HepG2 (cell line): ENCODE data around the gene RPL39. TPM values are rescaled to one million over a fixed set of nuclear protein-coding genes. Genes with fewer than 3 reads are reported as not detected.

Experiments
- DNMT1 ChIP-seq: sonication (generic); formaldehyde crosslinking; IDR thresholded peaks from 2 replicates; pipeline ENCODE4 v1.5.1; 2020; ENCODE audit warnings: mild to moderate bottlenecking, missing genetic modification reagents
- FOXK2 ChIP-seq: fragments of 450-650 bp; IDR thresholded peaks from 2 replicates; pipeline ENCODE4 v1.6.1; 2016
- POLR2AphosphoS5 ChIP-seq: IDR thresholded peaks from 2 replicates; pipeline ENCODE4 v1.6.1; 2012; ENCODE audit warnings: low read depth, low read length
- ZNF687 ChIP-seq: sonication (generic); formaldehyde crosslinking; IDR thresholded peaks from 2 replicates; pipeline ENCODE4 v1.5.1; 2020; ENCODE audit warnings: mild to moderate bottlenecking, missing genetic modification reagents, moderate library complexity
- ZNF777 ChIP-seq: sonication (generic); formaldehyde crosslinking; IDR thresholded peaks from 2 replicates; pipeline ENCODE4 v1.4.0; 2020; ENCODE audit warnings: missing genetic modification reagents
- polyA plus RNA-seq, 8 experiments: library from polyadenylated mRNA; depleted of rRNA in 3 of 8; stranded (reverse) in 7 of 8; unstranded in 1 of 8; fragments of >200 nt; fragmentation: Illumina TruSeq in 4 of 8; extraction: Trizol in 4 of 8; gene quantifications; 2 replicates each; pipeline versions ENCODE4 v1.2.1 to v1.2.3, GENCODE V29; 2011 to 2016; ENCODE audit warnings: low read depth in 4 of 8, missing spikeins in 1 of 8, mixed read lengths in 1 of 8; ENCODE audit not compliant: insufficient read depth in 1 of 8
- total RNA-seq, 5 experiments: library from RNA; depleted of rRNA; stranded (reverse); fragments of >200 nt; fragmentation: Illumina TruSeq; extraction: Trizol; gene quantifications; 2 replicates each; pipeline ENCODE4 v1.2.3, GENCODE V29; 2016; ENCODE audit warnings: low read depth in 1 of 5
- TF ChIP-seq, protein P1 (sequence below): sonication (generic); formaldehyde crosslinking; IDR thresholded peaks from one replicate; pipeline ENCODE4 v1.5.1; 2020; ENCODE audit warnings: mild to moderate bottlenecking, missing genetic modification reagents; ENCODE audit errors: not compliant biosample characterization
- TF ChIP-seq, protein P2 (sequence below): sonication (generic); formaldehyde crosslinking; IDR thresholded peaks from 2 replicates; pipeline ENCODE4 v1.4.0; 2020; ENCODE audit warnings: mild to moderate bottlenecking, missing genetic modification reagents

Gene RPL39
- total and polyA plus RNA-seq, 2 of the 13 experiments (the other 11 are each of a cell fraction or from before 2014, with no cell fraction given): 2,312 to 3,547 TPM

DNA sequence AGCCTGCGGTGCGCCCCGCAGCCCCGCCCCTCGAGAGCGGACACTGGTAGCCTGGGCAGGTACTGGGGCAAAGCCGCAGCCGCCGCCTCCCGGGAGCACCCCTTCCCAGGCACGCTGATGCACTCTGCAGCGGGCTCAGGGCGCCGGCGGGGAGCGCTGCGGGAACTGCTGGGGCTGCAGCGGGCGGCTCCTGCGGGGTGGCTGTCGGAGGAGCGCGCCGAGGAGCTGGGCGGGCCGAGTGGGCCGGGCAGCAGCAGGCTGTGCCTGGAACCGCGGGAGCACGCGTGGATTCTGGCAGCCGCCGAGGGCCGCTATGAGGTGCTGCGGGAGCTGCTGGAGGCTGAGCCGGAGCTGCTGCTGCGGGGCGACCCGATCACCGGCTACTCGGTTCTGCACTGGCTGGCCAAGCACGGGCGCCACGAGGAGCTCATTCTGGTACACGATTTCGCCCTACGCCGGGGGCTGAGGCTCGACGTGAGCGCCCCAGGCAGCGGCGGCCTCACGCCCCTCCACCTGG lies 32.6 kb downstream of the RPL39 start (continued):
- TF ChIP-seq, protein P1, sequence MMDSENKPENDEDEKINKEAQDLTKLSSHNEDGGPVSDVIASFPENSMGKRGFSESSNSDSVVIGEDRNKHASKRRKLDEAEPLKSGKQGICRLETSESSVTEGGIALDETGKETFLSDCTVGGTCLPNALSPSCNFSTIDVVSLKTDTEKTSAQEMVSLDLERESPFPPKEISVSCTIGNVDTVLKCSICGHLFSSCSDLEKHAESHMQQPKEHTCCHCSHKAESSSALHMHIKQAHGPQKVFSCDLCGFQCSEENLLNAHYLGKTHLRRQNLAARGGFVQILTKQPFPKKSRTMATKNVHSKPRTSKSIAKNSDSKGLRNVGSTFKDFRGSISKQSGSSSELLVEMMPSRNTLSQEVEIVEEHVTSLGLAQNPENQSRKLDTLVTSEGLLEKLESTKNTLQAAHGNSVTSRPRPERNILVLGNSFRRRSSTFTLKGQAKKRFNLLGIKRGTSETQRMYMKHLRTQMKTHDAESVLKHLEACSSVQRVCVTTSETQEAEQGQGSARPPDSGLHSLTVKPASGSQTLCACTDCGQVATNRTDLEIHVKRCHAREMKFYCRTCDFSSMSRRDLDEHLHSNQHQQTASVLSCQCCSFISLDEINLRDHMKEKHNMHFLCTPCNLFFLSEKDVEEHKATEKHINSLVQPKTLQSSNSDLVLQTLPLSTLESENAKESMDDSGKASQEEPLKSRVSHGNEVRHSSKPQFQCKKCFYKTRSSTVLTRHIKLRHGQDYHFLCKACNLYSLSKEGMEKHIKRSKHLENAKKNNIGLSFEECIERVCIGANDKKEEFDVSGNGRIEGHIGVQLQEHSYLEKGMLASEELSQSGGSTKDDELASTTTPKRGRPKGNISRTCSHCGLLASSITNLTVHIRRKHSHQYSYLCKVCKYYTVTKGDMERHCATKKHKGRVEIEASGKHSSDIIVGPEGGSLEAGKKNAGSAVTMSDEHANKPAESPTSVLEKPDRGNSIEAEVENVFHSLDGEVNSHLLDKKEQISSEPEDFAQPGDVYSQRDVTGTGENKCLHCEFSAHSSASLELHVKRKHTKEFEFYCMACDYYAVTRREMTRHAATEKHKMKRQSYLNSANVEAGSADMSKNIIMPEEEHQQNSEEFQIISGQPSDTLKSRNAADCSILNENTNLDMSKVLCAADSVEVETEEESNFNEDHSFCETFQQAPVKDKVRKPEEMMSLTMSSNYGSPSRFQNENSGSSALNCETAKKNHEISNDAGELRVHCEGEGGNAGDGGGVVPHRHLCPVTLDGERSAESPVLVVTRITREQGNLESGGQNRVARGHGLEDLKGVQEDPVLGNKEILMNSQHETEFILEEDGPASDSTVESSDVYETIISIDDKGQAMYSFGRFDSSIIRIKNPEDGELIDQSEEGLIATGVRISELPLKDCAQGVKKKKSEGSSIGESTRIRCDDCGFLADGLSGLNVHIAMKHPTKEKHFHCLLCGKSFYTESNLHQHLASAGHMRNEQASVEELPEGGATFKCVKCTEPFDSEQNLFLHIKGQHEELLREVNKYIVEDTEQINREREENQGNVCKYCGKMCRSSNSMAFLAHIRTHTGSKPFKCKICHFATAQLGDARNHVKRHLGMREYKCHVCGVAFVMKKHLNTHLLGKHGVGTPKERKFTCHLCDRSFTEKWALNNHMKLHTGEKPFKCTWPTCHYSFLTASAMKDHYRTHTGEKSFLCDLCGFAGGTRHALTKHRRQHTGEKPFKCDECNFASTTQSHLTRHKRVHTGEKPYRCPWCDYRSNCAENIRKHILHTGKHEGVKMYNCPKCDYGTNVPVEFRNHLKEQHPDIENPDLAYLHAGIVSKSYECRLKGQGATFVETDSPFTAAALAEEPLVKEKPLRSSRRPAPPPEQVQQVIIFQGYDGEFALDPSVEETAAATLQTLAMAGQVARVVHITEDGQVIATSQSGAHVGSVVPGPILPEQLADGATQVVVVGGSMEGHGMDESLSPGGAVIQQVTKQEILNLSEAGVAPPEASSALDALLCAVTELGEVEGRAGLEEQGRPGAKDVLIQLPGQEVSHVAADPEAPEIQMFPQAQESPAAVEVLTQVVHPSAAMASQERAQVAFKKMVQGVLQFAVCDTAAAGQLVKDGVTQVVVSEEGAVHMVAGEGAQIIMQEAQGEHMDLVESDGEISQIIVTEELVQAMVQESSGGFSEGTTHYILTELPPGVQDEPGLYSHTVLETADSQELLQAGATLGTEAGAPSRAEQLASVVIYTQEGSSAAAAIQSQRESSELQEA (CRISPR knock-in tag): peak; percentile 28
- 0 out of 2 replicates have a peak, but pooled peaks have one; percentile 2 for TF ChIP-seq DNMT1 (CRISPR knock-in tag)
- TF ChIP-seq, protein P2, sequence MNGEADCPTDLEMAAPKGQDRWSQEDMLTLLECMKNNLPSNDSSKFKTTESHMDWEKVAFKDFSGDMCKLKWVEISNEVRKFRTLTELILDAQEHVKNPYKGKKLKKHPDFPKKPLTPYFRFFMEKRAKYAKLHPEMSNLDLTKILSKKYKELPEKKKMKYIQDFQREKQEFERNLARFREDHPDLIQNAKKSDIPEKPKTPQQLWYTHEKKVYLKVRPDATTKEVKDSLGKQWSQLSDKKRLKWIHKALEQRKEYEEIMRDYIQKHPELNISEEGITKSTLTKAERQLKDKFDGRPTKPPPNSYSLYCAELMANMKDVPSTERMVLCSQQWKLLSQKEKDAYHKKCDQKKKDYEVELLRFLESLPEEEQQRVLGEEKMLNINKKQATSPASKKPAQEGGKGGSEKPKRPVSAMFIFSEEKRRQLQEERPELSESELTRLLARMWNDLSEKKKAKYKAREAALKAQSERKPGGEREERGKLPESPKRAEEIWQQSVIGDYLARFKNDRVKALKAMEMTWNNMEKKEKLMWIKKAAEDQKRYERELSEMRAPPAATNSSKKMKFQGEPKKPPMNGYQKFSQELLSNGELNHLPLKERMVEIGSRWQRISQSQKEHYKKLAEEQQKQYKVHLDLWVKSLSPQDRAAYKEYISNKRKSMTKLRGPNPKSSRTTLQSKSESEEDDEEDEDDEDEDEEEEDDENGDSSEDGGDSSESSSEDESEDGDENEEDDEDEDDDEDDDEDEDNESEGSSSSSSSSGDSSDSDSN (CRISPR knock-in tag): peak; percentile 59; the same call in 1 of the 2 replicates
- TF ChIP-seq FOXK2: no peak
- TF ChIP-seq ZNF777 (CRISPR knock-in tag): peak; percentile 85
- no peak for TF ChIP-seq POLR2AphosphoS5
- TF ChIP-seq ZNF687 (CRISPR knock-in tag): peak; percentile 57; the same call in 1 of the 2 replicates
